Neuronal stem cell (in vitro differentiated cells): ENCODE results near the gene NUDT3.
"Not testable (repeated sequence)": the region's sequence is repeated elsewhere in the genome, so short reads cannot be mapped to it uniquely, and the experiment has no call there.

Source experiments
- DNase-seq: peaks from one replicate; pipeline ENCODE4 v3.0.0-alpha.2; 2013; ENCODE audit warnings: low spot score
- H2AFZ ChIP-seq: one replicate; pipeline ENCODE4 v1.6.1; 2013; ENCODE audit warnings: mild to moderate bottlenecking, low read length, inconsistent platforms
- H2AK5ac ChIP-seq: 2 replicates; pipeline ENCODE4 v1.6.1; 2013; ENCODE audit warnings: low read depth, mild to moderate bottlenecking, inconsistent platforms, low read length, moderate library complexity, mixed read lengths
- H2BK120ac ChIP-seq: 2 replicates; pipeline ENCODE4 v1.6.1; 2013; ENCODE audit warnings: low read depth, mild to moderate bottlenecking, inconsistent platforms, low read length, moderate library complexity, mixed read lengths
- H2BK12ac ChIP-seq: one replicate; pipeline ENCODE4 v1.6.1; 2013; ENCODE audit warnings: low read length, inconsistent platforms
- H2BK15ac ChIP-seq: 2 replicates; pipeline ENCODE4 v1.6.1; 2013; ENCODE audit warnings: mild to moderate bottlenecking, low read length, inconsistent platforms, mixed read lengths
- H2BK5ac ChIP-seq: one replicate; pipeline ENCODE4 v1.6.1; 2013; ENCODE audit warnings: inconsistent platforms, mild to moderate bottlenecking, low read length, moderate library complexity
- H3K14ac ChIP-seq: one replicate; pipeline ENCODE4 v1.6.1; 2013; ENCODE audit warnings: low read length, inconsistent platforms
- H3K18ac ChIP-seq: 2 replicates; pipeline ENCODE4 v1.6.1; 2013; ENCODE audit warnings: low read length, inconsistent platforms
- H3K23ac ChIP-seq: 2 replicates; pipeline ENCODE4 v1.6.1; 2013; ENCODE audit warnings: low read depth, mild to moderate bottlenecking, mixed read lengths, low read length, inconsistent platforms; ENCODE audit not compliant: poor library complexity
- H3K27ac ChIP-seq: replicated peaks from 3 replicates; pipeline ENCODE4 v1.5.1; 2013; ENCODE audit warnings: low read length, inconsistent platforms
- H3K27me3 ChIP-seq, 3 experiments: 2 replicates each; pipeline ENCODE4 v1.6.1; 2013; ENCODE audit warnings: low read length in 3 of 3, mild to moderate bottlenecking in 2 of 3, inconsistent platforms in 1 of 3, low read depth in 1 of 3, mixed read lengths in 1 of 3, moderate library complexity in 1 of 3; ENCODE audit not compliant: control insufficient read depth in 3 of 3, insufficient read depth in 3 of 3
- H3K36me3 ChIP-seq, 2 donors: replicated peaks in 1 of 2; 2 replicates each; pipeline ENCODE4 v1.6.1; 2013; ENCODE audit warnings: low read length in 2 of 2; ENCODE audit not compliant: control insufficient read depth in 2 of 2, insufficient read depth in 2 of 2
- H3K4ac ChIP-seq: 2 replicates; pipeline ENCODE4 v1.6.1; 2013; ENCODE audit warnings: inconsistent platforms, mild to moderate bottlenecking, low read length, moderate library complexity
- H3K4me1 ChIP-seq, 2 donors: 1 replicate in 1 of 2; 2 replicates in 1 of 2; pipeline ENCODE4 v1.6.1; 2013; ENCODE audit warnings: low read length in 2 of 2, low read depth in 1 of 2; ENCODE audit not compliant: control insufficient read depth in 2 of 2, insufficient read depth in 1 of 2
- H3K4me2 ChIP-seq: one replicate; pipeline ENCODE4 v1.6.1; 2013; ENCODE audit warnings: mild to moderate bottlenecking, low read length, inconsistent platforms; ENCODE audit not compliant: insufficient read depth, poor library complexity, severe bottlenecking
- H3K4me3 ChIP-seq, 2 donors: 2 replicates each; pipeline ENCODE4 v1.5.1; 2013; ENCODE audit warnings: low read length in 2 of 2, mild to moderate bottlenecking in 2 of 2, inconsistent platforms in 1 of 2, moderate library complexity in 1 of 2
- H3K79me1 ChIP-seq: one replicate; pipeline ENCODE4 v1.6.1; 2013; ENCODE audit warnings: low read depth, mild to moderate bottlenecking, inconsistent platforms, low read length, moderate library complexity
- H3K9ac ChIP-seq: one replicate; pipeline ENCODE4 v1.6.1; 2013; ENCODE audit warnings: mild to moderate bottlenecking, low read depth, low read length, inconsistent platforms; ENCODE audit not compliant: poor library complexity
- H3K9me3 ChIP-seq, 2 donors: replicated peaks in 1 of 2; 2 replicates each; pipeline versions ENCODE3 to v1.6.1; 2013; ENCODE audit warnings: low read length in 2 of 2, mild to moderate bottlenecking in 2 of 2, inconsistent platforms in 1 of 2, low read depth in 1 of 2, mixed read lengths in 1 of 2, moderate library complexity in 1 of 2; ENCODE audit not compliant: control insufficient read depth in 2 of 2, insufficient read depth in 1 of 2
- H4K8ac ChIP-seq: one replicate; pipeline ENCODE4 v1.6.1; 2013; ENCODE audit warnings: low read depth, mild to moderate bottlenecking, inconsistent platforms, low read length, moderate library complexity
- H4K91ac ChIP-seq: one replicate; pipeline ENCODE4 v1.6.1; 2013; ENCODE audit warnings: low read length, low read depth, mild to moderate bottlenecking, inconsistent platforms; ENCODE audit not compliant: poor library complexity
- WGBS, 2 donors: extraction: QIAGEN DNeasy Blood & Tissue Kit; methylation state at CpG; one replicate each; pipeline ENCODE4 v1.1.7; 2013; ENCODE audit warnings: missing lambda C conversion rate in 2 of 2, mixed read lengths in 1 of 2; ENCODE audit not compliant: insufficient read length in 2 of 2, insufficient replicate concordance in 1 of 2; ENCODE audit errors: extremely low coverage in 2 of 2; 5-methylcytosine and 5-hydroxymethylcytosine counted together

The NUDT3 gene

DNA sequence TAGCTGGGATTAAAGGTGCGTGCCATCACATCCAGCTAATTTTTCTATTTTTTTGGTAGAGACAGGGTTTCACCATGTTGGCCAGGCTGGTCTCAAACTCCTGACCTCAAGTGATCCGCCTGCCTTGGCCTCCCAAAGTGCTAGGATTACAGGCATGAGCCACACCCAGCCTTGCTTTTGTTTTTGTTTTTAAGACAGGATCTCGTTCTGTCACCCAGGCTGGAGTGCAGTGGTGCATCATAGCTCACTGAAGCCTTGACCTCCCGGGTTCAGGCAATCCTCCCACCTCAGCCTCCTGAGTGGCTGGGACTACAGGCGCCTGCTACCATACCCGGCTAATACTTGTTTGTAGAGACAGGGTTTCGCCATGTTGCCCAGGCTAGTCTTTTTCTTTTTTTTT, 38.9 kb downstream of the NUDT3 start:
- H3K9me3 ChIP-seq, H2BK5ac ChIP-seq, H4K91ac ChIP-seq, H3K27me3 ChIP-seq, H3K79me1 ChIP-seq, H3K4me2 ChIP-seq, H2BK12ac ChIP-seq, H4K8ac ChIP-seq, H3K27ac ChIP-seq, H3K23ac ChIP-seq, H3K36me3 ChIP-seq, H2BK15ac ChIP-seq, H3K4ac ChIP-seq, H2AFZ ChIP-seq, H3K18ac ChIP-seq, H2AK5ac ChIP-seq, H2BK120ac ChIP-seq, DNase-seq, H3K4me3 ChIP-seq, H3K14ac ChIP-seq, H3K4me1 ChIP-seq, H3K9ac ChIP-seq: not testable (repeated sequence)
- no CpG with 5 or more reads among the region's 7 CpGs for WGBS, 2 donors

DNA sequence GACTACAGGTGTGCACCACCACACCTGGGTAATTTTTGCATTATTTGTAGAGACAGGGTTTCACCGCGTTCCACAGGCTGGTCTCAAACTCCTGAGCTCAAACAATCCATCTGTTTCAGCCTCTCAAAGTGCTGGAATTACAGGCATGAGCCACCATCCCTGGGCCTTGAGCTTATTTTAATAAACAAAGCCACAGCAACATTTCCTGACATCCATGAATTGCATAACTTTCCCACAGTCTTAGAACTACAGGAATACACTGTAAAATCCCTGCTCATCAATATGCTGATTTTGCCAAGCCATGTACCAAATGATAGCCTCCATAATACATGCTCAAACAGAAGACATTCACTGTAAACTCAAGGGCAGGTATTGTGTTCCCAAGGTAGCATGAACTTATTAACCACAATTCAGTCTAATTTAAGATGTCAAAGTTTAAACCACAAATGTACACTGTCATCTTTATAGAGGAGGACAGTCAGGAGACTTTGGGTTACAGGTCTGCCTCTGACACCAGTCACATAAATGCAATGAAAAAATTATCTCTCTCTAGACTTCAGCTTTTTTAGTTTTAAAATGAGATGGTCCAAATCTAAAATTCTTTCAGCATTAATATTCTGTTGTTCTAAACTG, 40.0 kb downstream of the NUDT3 start:
- Histone ChIP-seq H3K27me3 (no peaks in the 10 kb centered on the region), H2BK5ac (no peak overlapping the region), H2BK15ac (no peak overlapping the region), H2AFZ (no peak overlapping the region), H2BK120ac (no peak overlapping the region), H4K8ac (no peak overlapping the region), H3K27ac (no peak overlapping the region), H4K91ac (no peak overlapping the region), H2BK12ac (no peak overlapping the region), H3K9ac (no peak overlapping the region), H3K36me3 (peaks cover 2 to 3% of the 10 kb centered on the region in 2 donors), H2AK5ac (no peak overlapping the region), H3K9me3 (peaks cover 0 to 3% of the 10 kb centered on the region in 2 donors), H3K4me2 (no peak overlapping the region), H3K18ac (no peak overlapping the region), H3K4me1 (no peaks in the 10 kb centered on the region), H3K23ac (no peak overlapping the region), H3K4me3 (no peak overlapping the region), H3K79me1 (peaks cover 3% of the 10 kb centered on the region), H3K14ac (no peak overlapping the region), H3K4ac (no peak overlapping the region)
- WGBS, 2 donors, result no CpG with 5 or more reads among the region's 2 CpGs
- no peak for DNase-seq

DNA sequence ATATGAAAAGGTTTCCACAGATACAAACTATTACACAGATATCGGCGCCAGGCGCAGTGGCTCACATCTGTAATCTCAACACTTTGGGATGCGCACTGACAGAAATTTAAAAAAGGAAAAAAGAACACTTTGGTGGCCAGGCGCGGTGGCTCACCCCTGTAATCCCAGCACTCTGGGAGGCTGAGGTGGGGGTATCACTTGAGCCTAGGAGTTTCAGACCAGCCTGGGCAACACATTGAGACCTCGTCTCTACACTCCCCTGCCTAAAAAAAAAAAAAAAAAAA, 41.6 kb downstream of the NUDT3 start:
- no peak overlapping the region for H3K4me2 ChIP-seq
- H3K9ac ChIP-seq, result no peak overlapping the region
- no peak overlapping the region for H4K91ac ChIP-seq
- peaks cover 0 to 3% of the 10 kb centered on the region in 2 donors for H3K9me3 ChIP-seq
- H2BK120ac ChIP-seq, result no peak overlapping the region
- H3K4me3 ChIP-seq, result no peak overlapping the region
- H2BK12ac ChIP-seq, result no peak overlapping the region
- H2AFZ ChIP-seq, result no peak overlapping the region
- peaks cover 2 to 6% of the 10 kb centered on the region in 2 donors for H3K36me3 ChIP-seq
- peaks cover 3% of the 10 kb centered on the region for H3K79me1 ChIP-seq
- WGBS, 2 donors, result no CpG with 5 or more reads among the region's 7 CpGs
- H2BK15ac ChIP-seq, result no peak overlapping the region
- H3K27me3 ChIP-seq, result no peaks in the 10 kb centered on the region
- H3K23ac ChIP-seq, result no peak overlapping the region
- no peak overlapping the region for H2BK5ac ChIP-seq
- no peak overlapping the region for H4K8ac ChIP-seq
- no peak for DNase-seq
- H3K4me1 ChIP-seq, result no peaks in the 10 kb centered on the region
- H3K14ac ChIP-seq, result no peak overlapping the region
- H2AK5ac ChIP-seq, result no peak overlapping the region
- no peak overlapping the region for H3K27ac ChIP-seq
- no peak overlapping the region for H3K4ac ChIP-seq
- H3K18ac ChIP-seq, result no peak overlapping the region

- H3K18ac ChIP-seq, result no peak overlapping the region
- H3K4me3 ChIP-seq, result no peak overlapping the region
- H2AFZ ChIP-seq, result no peak overlapping the region
- H2BK15ac ChIP-seq, result no peak overlapping the region
- H3K36me3 ChIP-seq, result peaks cover 2 to 6% of the 10 kb centered on the region in 2 donors
- no peak overlapping the region for H4K91ac ChIP-seq
- H3K27ac ChIP-seq, result no peak overlapping the region
- no peak overlapping the region for H2AK5ac ChIP-seq
- WGBS, 2 donors, result no CpG with 5 or more reads among the region's 1 CpG
- no peak overlapping the region for H3K4me2 ChIP-seq
- no peak overlapping the region for H3K4ac ChIP-seq
- H3K9ac ChIP-seq, result no peak overlapping the region
- H2BK12ac ChIP-seq, result no peak overlapping the region
- peaks cover 3% of the 10 kb centered on the region for H3K79me1 ChIP-seq
- no peak overlapping the region for H2BK120ac ChIP-seq
- DNase-seq, result no peak
- no peak overlapping the region for H3K14ac ChIP-seq
- no peaks in the 10 kb centered on the region for H3K4me1 ChIP-seq
- H3K23ac ChIP-seq, result no peak overlapping the region
- peaks cover 0 to 3% of the 10 kb centered on the region in 2 donors for H3K9me3 ChIP-seq
- no peak overlapping the region for H2BK5ac ChIP-seq
- H4K8ac ChIP-seq, result no peak overlapping the region
- no peaks in the 10 kb centered on the region for H3K27me3 ChIP-seq
Observed at GRCh38 chr6:34350137-34350933, 42.1 kb downstream of the NUDT3 start.
